ENCODE data around the gene STRN. TPM values are rescaled to one million over a fixed set of nuclear protein-coding genes. Genes with fewer than 3 reads are reported as not detected.
"Not testable (repeated sequence)": the region's sequence is repeated elsewhere in the genome, so short reads cannot be mapped to it uniquely, and the experiment has no call there.

STRN gene
- total and polyA plus RNA-seq, 2 donors: 6.0 to 15.0 TPM

DNA sequence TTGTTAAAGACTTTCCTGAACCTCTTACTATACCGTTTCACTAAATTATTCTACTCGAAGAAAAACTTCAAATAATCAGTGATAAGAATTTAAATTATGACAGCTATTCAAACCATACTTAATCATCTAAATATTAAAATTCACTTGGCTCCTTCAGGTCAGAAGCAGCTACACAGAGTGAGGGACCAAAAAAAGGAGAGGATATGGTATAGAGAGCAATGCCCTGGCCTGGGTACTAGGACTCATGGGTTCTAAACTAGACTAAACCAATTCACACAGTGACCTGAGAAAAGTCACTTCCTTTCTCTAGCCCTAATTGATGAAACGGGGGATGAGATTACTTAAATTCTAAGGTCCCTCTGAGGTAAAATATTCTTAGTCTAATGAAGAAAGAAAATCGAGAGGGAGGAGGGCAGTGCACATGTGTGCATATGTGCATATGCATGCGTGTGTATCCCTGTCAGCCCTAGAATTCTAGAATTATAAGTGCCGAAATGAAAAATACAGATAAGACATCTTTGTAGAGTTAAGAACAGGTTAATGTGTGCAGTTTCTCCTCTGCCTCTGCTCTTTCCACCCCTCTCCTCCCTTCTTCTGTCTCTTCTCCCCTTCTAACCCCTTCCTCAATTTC is 11.2 kb downstream of the STRN start:
- Histone ChIP-seq H3K9me3 (ENCODE audit: control insufficient read depth in 2 of 2, insufficient read depth in 1 of 2, low read length in 1 of 2) (no peaks in the 10 kb centered on the region), H3K27me3 (ENCODE audit: control insufficient read depth in 2 of 2, insufficient read depth in 1 of 2, low read length in 1 of 2) (no peaks in the 10 kb centered on the region), H3K4me3 (ENCODE audit: low read length in 2 of 2) (no peak overlapping the region), H3K27ac (ENCODE audit: low read depth in 1 of 2, low read length in 1 of 2) (no peak overlapping the region), H3K36me3 (ENCODE audit: control insufficient read depth in 2 of 2, insufficient read depth in 2 of 2, low read length in 1 of 2) (peaks cover 4% of the 10 kb centered on the region in 2 donors), H3K4me1 (ENCODE audit: control insufficient read depth in 2 of 2, insufficient read depth in 2 of 2, low read length in 2 of 2) (no peaks in the 10 kb centered on the region)
- DNase-seq (ENCODE audit: low read depth in 6 of 9, low spot score in 9 of 9): no peak
- 97% methylated on average over 6 of the region's 6 CpGs for WGBS

DNA sequence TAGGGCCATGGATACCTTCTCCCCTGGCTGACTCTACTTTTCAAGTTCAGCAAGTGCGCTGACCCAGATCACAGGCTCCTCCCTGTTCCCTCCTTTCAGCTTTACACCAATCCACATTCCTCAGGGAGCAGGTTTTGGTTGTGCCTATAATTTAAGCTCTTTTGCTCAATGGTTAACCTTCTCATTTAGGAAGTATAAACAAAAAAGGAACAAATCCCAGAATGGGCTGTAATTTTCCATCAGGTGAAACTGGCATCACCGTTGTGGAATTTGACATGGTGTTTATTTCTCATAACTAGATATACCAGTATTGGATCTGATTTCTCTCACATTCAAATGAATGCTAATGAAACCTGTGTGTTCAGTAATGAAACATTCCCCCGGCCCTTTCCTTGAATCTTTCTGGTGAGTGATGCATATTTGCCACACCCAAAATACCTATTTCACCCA is 13.6 kb downstream of the STRN start:
- no peaks in the 10 kb centered on the region for H3K4me1 ChIP-seq (ENCODE audit: control insufficient read depth in 2 of 2, insufficient read depth in 2 of 2, low read length in 2 of 2)
- no peak for DNase-seq (ENCODE audit: low read depth in 6 of 9, low spot score in 9 of 9)
- no peaks in the 10 kb centered on the region for H3K9me3 ChIP-seq (ENCODE audit: control insufficient read depth in 2 of 2, insufficient read depth in 1 of 2, low read length in 1 of 2)
- H3K27me3 ChIP-seq (ENCODE audit: control insufficient read depth in 2 of 2, insufficient read depth in 1 of 2, low read length in 1 of 2): no peaks in the 10 kb centered on the region
- peaks cover 2 to 4% of the 10 kb centered on the region in 2 donors for H3K36me3 ChIP-seq (ENCODE audit: control insufficient read depth in 2 of 2, insufficient read depth in 2 of 2, low read length in 1 of 2)
- H3K4me3 ChIP-seq (ENCODE audit: low read length in 2 of 2): no peak overlapping the region
- WGBS: 94% methylated on average over 3 of the region's 3 CpGs
- H3K27ac ChIP-seq (ENCODE audit: low read depth in 1 of 2, low read length in 1 of 2): no peak overlapping the region

GRCh38 chr2:36951574-36951973 is 14.8 kb downstream of the STRN start:
- no peak for DNase-seq (ENCODE audit: low read depth in 6 of 9, low spot score in 9 of 9)
- Histone ChIP-seq H3K4me3 (ENCODE audit: low read length in 2 of 2) (no peak overlapping the region), H3K27ac (ENCODE audit: low read depth in 1 of 2, low read length in 1 of 2) (no peak overlapping the region), H3K9me3 (ENCODE audit: control insufficient read depth in 2 of 2, insufficient read depth in 1 of 2, low read length in 1 of 2) (no peaks in the 10 kb centered on the region), H3K4me1 (ENCODE audit: control insufficient read depth in 2 of 2, insufficient read depth in 2 of 2, low read length in 2 of 2) (no peaks in the 10 kb centered on the region), H3K27me3 (ENCODE audit: control insufficient read depth in 2 of 2, insufficient read depth in 1 of 2, low read length in 1 of 2) (no peaks in the 10 kb centered on the region), H3K36me3 (ENCODE audit: control insufficient read depth in 2 of 2, insufficient read depth in 2 of 2, low read length in 1 of 2) (peaks cover 2 to 4% of the 10 kb centered on the region in 2 donors)
- WGBS: 97% methylated on average over 7 of the region's 7 CpGs

DNA sequence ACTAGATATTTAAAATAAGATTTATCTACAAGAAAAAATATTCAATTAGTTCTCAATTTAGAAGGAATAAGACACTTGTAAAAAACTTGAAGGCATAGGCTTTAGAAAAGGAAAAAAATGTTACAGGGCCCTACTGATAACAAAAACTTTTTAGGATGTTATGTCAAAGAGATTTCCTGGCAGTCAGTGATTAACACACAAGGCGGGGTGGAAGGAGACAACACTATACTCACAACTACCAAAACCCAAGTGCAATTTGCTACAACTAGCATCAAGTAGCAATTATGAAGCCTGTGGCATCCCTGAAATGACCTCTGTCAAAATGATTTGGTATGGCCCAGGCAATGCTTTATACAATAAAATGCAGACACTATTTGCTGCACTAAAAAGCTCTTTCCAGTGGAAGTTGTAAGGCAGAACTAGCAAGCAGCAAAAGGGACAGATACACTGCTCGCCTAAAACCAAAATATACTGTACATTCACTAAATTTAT is 15.3 kb downstream of the STRN start:
- Histone ChIP-seq H3K27ac (ENCODE audit: low read depth in 1 of 2, low read length in 1 of 2) (no peak overlapping the region), H3K4me1 (ENCODE audit: control insufficient read depth in 2 of 2, insufficient read depth in 2 of 2, low read length in 2 of 2) (no peaks in the 10 kb centered on the region), H3K9me3 (ENCODE audit: control insufficient read depth in 2 of 2, insufficient read depth in 1 of 2, low read length in 1 of 2) (no peaks in the 10 kb centered on the region), H3K36me3 (ENCODE audit: control insufficient read depth in 2 of 2, insufficient read depth in 2 of 2, low read length in 1 of 2) (peaks cover 2 to 4% of the 10 kb centered on the region in 2 donors), H3K27me3 (ENCODE audit: control insufficient read depth in 2 of 2, insufficient read depth in 1 of 2, low read length in 1 of 2) (no peaks in the 10 kb centered on the region), H3K4me3 (ENCODE audit: low read length in 2 of 2) (no peak overlapping the region)
- WGBS: 98% methylated on average over 2 of the region's 2 CpGs
- no peak for DNase-seq (ENCODE audit: low read depth in 6 of 9, low spot score in 9 of 9)

DNA sequence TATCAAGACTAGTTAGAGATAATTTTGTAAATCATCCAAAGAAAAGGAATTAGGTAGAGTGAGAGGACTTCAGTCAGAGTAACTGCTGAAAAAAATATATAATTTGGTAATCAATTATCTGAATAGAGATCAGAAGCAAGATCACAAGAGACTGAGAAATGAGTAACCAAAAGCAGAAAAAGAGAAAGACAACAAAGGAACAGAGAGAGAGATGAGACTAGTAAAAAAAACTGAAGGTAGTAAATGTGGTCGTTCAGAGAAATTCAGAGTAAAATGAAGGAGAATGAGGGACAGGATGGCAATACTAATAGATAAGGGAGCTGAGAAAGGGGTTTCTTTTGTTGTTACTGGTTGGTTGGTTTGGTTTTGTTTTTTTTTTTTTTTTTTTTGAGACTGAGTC is 16.5 kb downstream of the STRN start:
- H3K4me1 ChIP-seq (ENCODE audit: control insufficient read depth in 2 of 2, insufficient read depth in 2 of 2, low read length in 2 of 2): no peaks in the 10 kb centered on the region
- no peaks in the 10 kb centered on the region for H3K27me3 ChIP-seq (ENCODE audit: control insufficient read depth in 2 of 2, insufficient read depth in 1 of 2, low read length in 1 of 2)
- WGBS: 92% methylated on average over 1 of the region's 1 CpG

DNA sequence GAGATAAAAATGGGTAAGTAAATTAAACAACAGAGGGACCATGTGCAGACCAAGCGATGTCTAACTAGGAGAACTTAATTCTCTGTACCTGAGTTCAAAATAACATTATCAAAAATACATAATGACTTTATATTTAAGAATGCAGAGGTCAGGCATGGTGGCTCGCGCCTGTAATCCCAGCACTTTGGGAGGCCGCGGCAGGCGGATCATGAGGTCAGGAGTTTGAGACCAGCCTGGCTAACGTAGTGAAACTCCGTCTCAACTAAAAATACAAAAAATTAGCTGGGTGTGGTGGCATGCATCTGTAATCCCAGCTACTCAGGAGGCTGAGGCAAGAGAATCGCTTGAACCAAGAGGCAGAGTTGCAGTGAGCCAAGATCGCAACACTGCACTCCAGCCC is 21.1 kb downstream of the STRN start:
- not testable (repeated sequence) for H3K27ac ChIP-seq (ENCODE audit: low read depth in 1 of 2, low read length in 1 of 2); H3K9me3 ChIP-seq (ENCODE audit: control insufficient read depth in 2 of 2, insufficient read depth in 1 of 2, low read length in 1 of 2); DNase-seq (ENCODE audit: low read depth in 6 of 9, low spot score in 9 of 9); H3K27me3 ChIP-seq (ENCODE audit: control insufficient read depth in 2 of 2, insufficient read depth in 1 of 2, low read length in 1 of 2); H3K4me1 ChIP-seq (ENCODE audit: control insufficient read depth in 2 of 2, insufficient read depth in 2 of 2, low read length in 2 of 2); H3K4me3 ChIP-seq (ENCODE audit: low read length in 2 of 2); H3K36me3 ChIP-seq (ENCODE audit: control insufficient read depth in 2 of 2, insufficient read depth in 2 of 2, low read length in 1 of 2)
- 95% methylated on average over 10 of the region's 10 CpGs for WGBS

More for the DNA sequence above, 16.5 kb downstream of the STRN start:
- no peak overlapping the region for H3K4me3 ChIP-seq (ENCODE audit: low read length in 2 of 2)
- peaks cover 2 to 4% of the 10 kb centered on the region in 2 donors for H3K36me3 ChIP-seq (ENCODE audit: control insufficient read depth in 2 of 2, insufficient read depth in 2 of 2, low read length in 1 of 2)
- no peaks in the 10 kb centered on the region for H3K9me3 ChIP-seq (ENCODE audit: control insufficient read depth in 2 of 2, insufficient read depth in 1 of 2, low read length in 1 of 2)
- no peak for DNase-seq (ENCODE audit: low read depth in 6 of 9, low spot score in 9 of 9)
- H3K27ac ChIP-seq (ENCODE audit: low read depth in 1 of 2, low read length in 1 of 2): no peak overlapping the region

DNA sequence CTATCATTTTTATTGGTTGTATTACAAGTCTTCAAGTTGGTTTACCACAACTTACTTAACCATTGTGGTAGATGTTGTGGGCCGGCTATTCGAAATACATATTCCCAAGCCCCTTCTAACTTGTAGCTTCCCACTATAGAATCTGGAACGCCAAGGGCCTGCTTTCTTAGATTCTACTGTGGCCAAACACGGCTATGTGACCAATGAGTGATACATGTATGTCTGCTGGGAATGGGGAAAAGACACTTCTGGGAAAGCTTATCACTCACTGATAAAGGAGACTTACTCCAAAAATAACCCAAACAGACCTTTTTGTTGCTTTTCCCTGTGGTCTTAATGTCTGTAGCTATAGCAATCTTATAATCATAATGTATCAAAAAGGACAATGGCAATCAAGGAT is 24.5 kb downstream of the STRN start:
- no peak for DNase-seq (ENCODE audit: low read depth in 6 of 9, low spot score in 9 of 9)
- peaks cover 0 to 4% of the 10 kb centered on the region in 2 donors for H3K36me3 ChIP-seq (ENCODE audit: control insufficient read depth in 2 of 2, insufficient read depth in 2 of 2, low read length in 1 of 2)
- H3K27ac ChIP-seq (ENCODE audit: low read depth in 1 of 2, low read length in 1 of 2): no peak overlapping the region
- WGBS: 98% methylated on average over 4 of the region's 4 CpGs
- no peaks in the 10 kb centered on the region for H3K9me3 ChIP-seq (ENCODE audit: control insufficient read depth in 2 of 2, insufficient read depth in 1 of 2, low read length in 1 of 2)
- H3K4me3 ChIP-seq (ENCODE audit: low read length in 2 of 2): no peak overlapping the region
- no peaks in the 10 kb centered on the region for H3K4me1 ChIP-seq (ENCODE audit: control insufficient read depth in 2 of 2, insufficient read depth in 2 of 2, low read length in 2 of 2)
- H3K27me3 ChIP-seq (ENCODE audit: control insufficient read depth in 2 of 2, insufficient read depth in 1 of 2, low read length in 1 of 2): no peaks in the 10 kb centered on the region

DNA sequence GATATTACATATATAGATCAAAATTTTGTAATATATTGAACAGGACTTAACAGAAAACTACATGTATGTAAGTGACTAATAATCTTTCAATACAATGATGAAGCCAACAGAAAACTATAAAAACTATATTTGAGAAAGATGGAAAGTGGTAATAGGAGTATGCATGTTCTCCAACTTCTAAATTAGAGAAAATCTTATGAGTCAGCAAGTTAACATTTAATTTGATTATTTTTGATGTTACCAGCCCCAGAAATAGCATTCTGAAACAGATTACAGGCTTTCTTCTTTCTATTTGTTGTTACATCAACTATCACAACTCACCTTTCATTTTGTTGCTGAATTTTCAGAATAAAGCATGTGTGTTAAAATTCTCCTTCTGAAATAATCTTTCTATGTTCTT is 29.8 kb downstream of the STRN start:
- DNase-seq (ENCODE audit: low read depth in 6 of 9, low spot score in 9 of 9); H3K36me3 ChIP-seq (ENCODE audit: control insufficient read depth in 2 of 2, insufficient read depth in 2 of 2, low read length in 1 of 2); H3K9me3 ChIP-seq (ENCODE audit: control insufficient read depth in 2 of 2, insufficient read depth in 1 of 2, low read length in 1 of 2); H3K4me3 ChIP-seq (ENCODE audit: low read length in 2 of 2); H3K4me1 ChIP-seq (ENCODE audit: control insufficient read depth in 2 of 2, insufficient read depth in 2 of 2, low read length in 2 of 2); H3K27me3 ChIP-seq (ENCODE audit: control insufficient read depth in 2 of 2, insufficient read depth in 1 of 2, low read length in 1 of 2); H3K27ac ChIP-seq (ENCODE audit: low read depth in 1 of 2, low read length in 1 of 2): not testable (repeated sequence)

- WGBS: over 99% methylated on average over 6 of the region's 6 CpGs
- not testable (repeated sequence) for DNase-seq (ENCODE audit: low read depth in 6 of 9, low spot score in 9 of 9); H3K9me3 ChIP-seq (ENCODE audit: control insufficient read depth in 2 of 2, insufficient read depth in 1 of 2, low read length in 1 of 2); H3K27ac ChIP-seq (ENCODE audit: low read depth in 1 of 2, low read length in 1 of 2); H3K36me3 ChIP-seq (ENCODE audit: control insufficient read depth in 2 of 2, insufficient read depth in 2 of 2, low read length in 1 of 2); H3K27me3 ChIP-seq (ENCODE audit: control insufficient read depth in 2 of 2, insufficient read depth in 1 of 2, low read length in 1 of 2); H3K4me3 ChIP-seq (ENCODE audit: low read length in 2 of 2); H3K4me1 ChIP-seq (ENCODE audit: control insufficient read depth in 2 of 2, insufficient read depth in 2 of 2, low read length in 2 of 2)
These were observed 34.6 kb downstream of the STRN start for GRCh38 chr2:36931688-36932087.
